Testis (tissue), 2 donors: ENCODE data around the gene MS4A15.

Source experiments
- POLR2A ChIP-seq: fragments of 450-650 bp; IDR thresholded peaks from one replicate; pipeline ENCODE4 v1.6.1; 2017; ENCODE audit warnings: antibody characterized with exemption, mild to moderate bottlenecking, moderate library complexity
- TF ChIP-seq, protein P1 (sequence below), 3 experiments: fragments of 450-650 bp in 2 of 3; fragments of 200-600 bp in 1 of 3; sonication (generic) in 1 of 3; IDR thresholded peaks; one replicate each; pipeline ENCODE4 v1.5.1; 2016 to 2019; ENCODE audit warnings: antibody characterized with exemption in 3 of 3, mild to moderate bottlenecking in 2 of 3, moderate library complexity in 1 of 3

DNA sequence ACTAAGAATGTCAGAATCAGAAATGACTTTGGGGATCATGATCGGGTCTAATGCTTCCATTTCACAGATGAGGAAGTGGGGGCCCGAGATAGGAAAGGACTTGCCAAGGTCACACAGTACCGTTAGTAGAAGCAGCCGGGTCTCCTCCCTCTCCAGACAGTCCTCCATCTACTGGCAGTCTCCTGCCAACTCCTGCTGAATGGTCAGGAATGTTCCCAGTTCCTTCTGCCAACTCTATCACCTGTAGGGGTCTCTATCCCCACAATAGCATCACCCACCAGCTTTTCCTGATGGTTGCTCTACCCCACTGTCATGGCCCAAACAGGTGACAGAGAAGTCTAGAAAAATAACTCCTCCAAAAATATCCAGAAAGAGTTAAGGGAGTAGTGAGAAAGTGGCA lies 61.4 kb downstream of the MS4A15 start:
- TF ChIP-seq, protein P1, sequence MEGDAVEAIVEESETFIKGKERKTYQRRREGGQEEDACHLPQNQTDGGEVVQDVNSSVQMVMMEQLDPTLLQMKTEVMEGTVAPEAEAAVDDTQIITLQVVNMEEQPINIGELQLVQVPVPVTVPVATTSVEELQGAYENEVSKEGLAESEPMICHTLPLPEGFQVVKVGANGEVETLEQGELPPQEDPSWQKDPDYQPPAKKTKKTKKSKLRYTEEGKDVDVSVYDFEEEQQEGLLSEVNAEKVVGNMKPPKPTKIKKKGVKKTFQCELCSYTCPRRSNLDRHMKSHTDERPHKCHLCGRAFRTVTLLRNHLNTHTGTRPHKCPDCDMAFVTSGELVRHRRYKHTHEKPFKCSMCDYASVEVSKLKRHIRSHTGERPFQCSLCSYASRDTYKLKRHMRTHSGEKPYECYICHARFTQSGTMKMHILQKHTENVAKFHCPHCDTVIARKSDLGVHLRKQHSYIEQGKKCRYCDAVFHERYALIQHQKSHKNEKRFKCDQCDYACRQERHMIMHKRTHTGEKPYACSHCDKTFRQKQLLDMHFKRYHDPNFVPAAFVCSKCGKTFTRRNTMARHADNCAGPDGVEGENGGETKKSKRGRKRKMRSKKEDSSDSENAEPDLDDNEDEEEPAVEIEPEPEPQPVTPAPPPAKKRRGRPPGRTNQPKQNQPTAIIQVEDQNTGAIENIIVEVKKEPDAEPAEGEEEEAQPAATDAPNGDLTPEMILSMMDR (IDR thresholded peaks at IDR 0.05), result no peak
- no peak for TF ChIP-seq POLR2A
